Measurements from ENCODE around the gene OR1F1. TPM values are rescaled to one million over a fixed set of nuclear protein-coding genes. Genes with fewer than 3 reads are reported as not detected.

The OR1F1 gene
- total RNA-seq, 1 experiment from 2014 or later: not detected

GRCh38 chr16:3212006-3212405, 24.0 kb downstream of the OR1F1 start:
- no peak overlapping the region for H4K8ac ChIP-seq (replicated peaks; ENCODE audit: insufficient read length, low read depth, low read length)
- Mint-ChIP-seq H3K27ac (no peak overlapping the region), H3K4me1 (no peaks in the 10 kb centered on the region), H3K36me3 (ENCODE audit: insufficient read depth in 1 of 3, low read depth in 3 of 3) (peaks cover 3 to 6% (median 5%) of the 10 kb centered on the region in 3 experiments; a peak in 5 of 7 replicates), H3K9me3 (peaks cover 73 to 91% of the 10 kb centered on the region in 2 experiments), H3K4me3 (no peak overlapping the region), H3K27me3 (ENCODE audit: low read depth) (peaks cover 44% of the 10 kb centered on the region)
- no peak overlapping the region for H2BK5ac ChIP-seq (ENCODE audit: insufficient read length, low read length)
- no peak overlapping the region for H3K9ac ChIP-seq (ENCODE audit: extremely low read depth, insufficient read length, low read length)
- H3K14ac ChIP-seq (ENCODE audit: insufficient read depth, low read length): no peak overlapping the region
- no peaks in the 10 kb centered on the region for H3K79me2 ChIP-seq (ENCODE audit: insufficient read depth, low read length)
- H4K20me1 ChIP-seq (ENCODE audit: control insufficient read depth, insufficient read depth, insufficient read length): no peaks in the 10 kb centered on the region
- no peak overlapping the region for H3K4ac ChIP-seq (ENCODE audit: low read depth, low read length)
- H2AK5ac ChIP-seq (ENCODE audit: insufficient read length, low read length): no peak overlapping the region
- H3K27ac ChIP-seq (ENCODE audit: insufficient read length, low read depth, low read length): no peak overlapping the region
- DNase-seq: no peak
- H3K4me1 ChIP-seq (ENCODE audit: insufficient read depth, low read length): no peaks in the 10 kb centered on the region
- no peak for TF ChIP-seq CTCF (conservative IDR thresholded peaks at IDR 0.05)
- no peak overlapping the region for H4K91ac ChIP-seq (ENCODE audit: insufficient read length, low read depth, low read length)
- H3K18ac ChIP-seq (ENCODE audit: insufficient read length, low read depth, low read length): no peak overlapping the region
- no peak overlapping the region for H4K5ac ChIP-seq (ENCODE audit: insufficient read length, low read depth, low read length)
- H2AFZ ChIP-seq (ENCODE audit: low read length): no peak overlapping the region
- no peak overlapping the region for H3K4me2 ChIP-seq (ENCODE audit: insufficient read depth, insufficient read length, low read length)
- H3T11ph ChIP-seq (ENCODE audit: low read length): no peak overlapping the region
- WGBS (ENCODE audit: extremely low coverage, insufficient read length, low lambda C conversion rate): no CpG with 5 or more reads among the region's 3 CpGs
- no peak overlapping the region for H3K56ac ChIP-seq (ENCODE audit: insufficient read length, low read depth, low read length)
- no peak overlapping the region for H2BK20ac ChIP-seq (ENCODE audit: low read depth, low read length, poor library complexity, severe bottlenecking)
- H3K23me2 ChIP-seq (ENCODE audit: insufficient read length, low read depth, low read length, poor library complexity, severe bottlenecking): no peaks in the 10 kb centered on the region
- no peaks in the 10 kb centered on the region for H3K27me3 ChIP-seq (ENCODE audit: insufficient read depth, low read length)
- H3K23ac ChIP-seq (ENCODE audit: insufficient read length, low read depth, low read length): no peak overlapping the region
- H3K79me1 ChIP-seq (ENCODE audit: insufficient read depth, low read depth, low read length, poor library complexity, severe bottlenecking): no peaks in the 10 kb centered on the region
- no peak overlapping the region for H2BK15ac ChIP-seq (ENCODE audit: low read depth, low read length)
- H2BK12ac ChIP-seq (ENCODE audit: insufficient read length, low read depth, low read length): no peak overlapping the region
- no peak overlapping the region for H2BK120ac ChIP-seq (ENCODE audit: low read depth, low read length, poor library complexity, severe bottlenecking)
- no peaks in the 10 kb centered on the region for H3K9me3 ChIP-seq (ENCODE audit: control insufficient read depth, low read depth, low read length)
